Choroid plexus epithelial cell (primary cell): ENCODE results near the gene CDKN2B-AS1.
A peak's percentile ranks its signal among the peaks of the same experiment; 100 is the strongest.

Source experiments
- DNase-seq: peaks from one replicate; pipeline ENCODE4 v3.0.0-alpha.2; 2010; ENCODE audit warnings: low read depth
- H3K4me3 ChIP-seq: 2 replicates; pipeline ENCODE4 v1.5.1; 2011; ENCODE audit warnings: low read depth, mild to moderate bottlenecking, control low read depth, low read length, moderate library complexity
- CTCF ChIP-seq: conservative IDR thresholded peaks from 2 replicates; pipeline ENCODE4 v1.5.1; 2011; ENCODE audit warnings: low read depth, mild to moderate bottlenecking, control low read depth, inconsistent platforms, low read length, moderate library complexity

Gene CDKN2B-AS1

GRCh38 chr9:22100626-22101025 is 106.0 kb downstream of the CDKN2B-AS1 start:
- no peak for TF ChIP-seq CTCF
- no peak overlapping the region for H3K4me3 ChIP-seq
- DNase-seq = no peak

DNA sequence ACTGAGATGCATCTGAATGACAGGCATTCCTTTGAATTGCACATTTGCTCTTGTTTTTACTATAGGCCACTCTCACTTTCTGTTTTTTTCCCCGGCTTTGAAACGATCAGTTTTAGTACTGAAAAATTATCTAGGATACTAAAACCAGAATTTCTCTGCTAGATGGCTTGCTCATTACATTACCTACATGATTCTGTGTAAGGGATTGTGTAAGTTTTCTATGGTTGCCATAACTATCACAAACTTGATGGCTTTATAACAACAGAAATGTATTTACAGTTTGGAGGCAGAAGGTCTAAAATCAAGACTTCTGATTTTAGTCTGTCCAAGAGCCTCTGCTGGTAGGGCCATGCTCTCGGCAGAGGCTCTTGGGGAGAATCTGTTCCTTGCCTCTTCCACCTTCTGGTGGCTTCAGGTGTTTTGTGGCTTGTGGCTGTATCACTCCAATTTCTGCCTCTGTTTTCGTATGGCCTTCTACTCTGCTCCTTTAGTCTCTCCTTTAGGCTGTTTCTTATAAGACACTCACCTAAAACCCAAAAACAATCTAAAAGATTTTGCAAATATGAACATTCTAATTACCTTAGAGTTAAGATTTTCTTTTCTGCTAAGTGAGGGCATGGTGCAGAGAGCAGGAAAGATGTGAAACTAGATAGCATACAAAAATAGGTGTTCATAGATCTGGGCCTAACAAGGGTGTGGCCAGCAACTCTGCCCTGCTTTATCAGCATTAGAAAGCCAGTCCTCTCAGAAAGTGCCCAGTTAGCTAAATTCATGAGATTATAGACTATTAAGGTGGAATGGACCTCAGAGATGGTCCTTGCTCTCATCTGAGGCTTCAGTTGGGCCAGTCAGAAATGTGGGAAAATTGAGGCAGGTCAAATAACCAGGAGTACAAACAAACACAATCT is 107.8 kb downstream of the CDKN2B-AS1 start:
- H3K4me3 ChIP-seq = no peak overlapping the region
- DNase-seq = no peak
- TF ChIP-seq CTCF = no peak

- TF ChIP-seq CTCF = no peak
- no peak overlapping the region for H3K4me3 ChIP-seq
- DNase-seq = peak; percentile 93
Measured at GRCh38 chr9:22103685-22104575, 109.3 kb downstream of the CDKN2B-AS1 start.

- H3K4me3 ChIP-seq = no peak overlapping the region
- no peak for DNase-seq
- TF ChIP-seq CTCF = no peak
Measured at GRCh38 chr9:22105005-22105722, 110.6 kb downstream of the CDKN2B-AS1 start.

DNA sequence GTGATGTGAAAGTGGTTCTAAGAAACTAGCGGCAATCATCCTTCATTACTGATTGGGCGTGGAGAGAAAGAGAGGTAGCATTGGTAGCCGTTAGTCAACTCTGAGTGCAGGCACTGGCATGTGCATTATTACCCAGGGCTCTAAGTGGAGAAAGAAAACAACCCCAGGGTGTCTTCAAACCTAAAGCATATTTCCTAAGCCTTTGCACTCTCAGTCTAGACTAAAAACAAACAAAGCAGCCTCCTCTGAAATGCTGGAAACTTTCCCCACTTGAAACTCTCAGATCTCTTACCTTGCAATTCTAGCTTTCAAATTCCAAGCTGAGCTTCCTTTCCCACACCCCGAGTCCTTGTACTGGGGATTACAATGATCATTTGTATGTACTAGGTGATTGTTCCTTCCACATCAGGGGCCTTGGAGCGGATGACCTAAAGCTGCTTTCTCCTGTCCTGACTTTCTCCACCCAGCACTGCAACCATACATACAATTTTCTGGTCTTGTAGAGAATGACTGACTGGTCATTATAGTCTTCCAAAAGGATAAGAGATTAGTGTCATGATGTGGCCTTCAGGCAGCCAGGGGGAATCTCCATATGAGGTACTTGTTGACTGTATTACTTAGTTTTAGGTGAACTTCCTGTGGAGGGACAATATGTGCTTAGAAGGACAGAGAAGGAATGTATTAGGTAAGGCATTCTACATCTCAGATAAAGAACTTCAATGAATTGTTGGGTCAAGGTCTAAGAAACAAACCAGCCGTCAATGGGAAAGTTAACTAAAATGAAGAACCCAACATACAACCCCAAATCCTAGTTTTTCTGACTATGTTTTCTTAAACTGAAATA is 112.8 kb downstream of the CDKN2B-AS1 start:
- no peak for TF ChIP-seq CTCF
- no peak overlapping the region for H3K4me3 ChIP-seq
- peak; percentile 95 for DNase-seq
